Endothelial cell (in vitro differentiated cells): ENCODE results near the gene SEMA3D. TPM values are rescaled to one million over a fixed set of nuclear protein-coding genes. Genes with fewer than 3 reads are reported as not detected.

Source experiments
- DNase-seq: peaks from one replicate; pipeline ENCODE4 v3.0.0; 2021; ENCODE audit warnings: low spot score
- H3K27ac Mint-ChIP-seq: one replicate; pipeline ENCODE4 v1.8.0; 2021; ENCODE audit warnings: mixed read lengths, inconsistent platforms; ENCODE audit not compliant: unreplicated experiment
- H3K27me3 Mint-ChIP-seq: one replicate; pipeline ENCODE4 v1.8.0; 2021; ENCODE audit warnings: mild to moderate bottlenecking, moderate library complexity, mixed read lengths, inconsistent platforms; ENCODE audit not compliant: unreplicated experiment
- H3K36me3 Mint-ChIP-seq: one replicate; pipeline ENCODE4 v1.8.0; 2021; ENCODE audit warnings: mild to moderate bottlenecking, low read depth, mixed read lengths, inconsistent platforms; ENCODE audit not compliant: unreplicated experiment
- H3K4me1 Mint-ChIP-seq: one replicate; pipeline ENCODE4 v1.8.0; 2021; ENCODE audit warnings: mild to moderate bottlenecking, mixed read lengths, inconsistent platforms; ENCODE audit not compliant: unreplicated experiment
- H3K4me3 Mint-ChIP-seq: one replicate; pipeline ENCODE4 v1.8.0; 2021; ENCODE audit warnings: mild to moderate bottlenecking, mixed read lengths, inconsistent platforms; ENCODE audit not compliant: unreplicated experiment
- H3K9me3 Mint-ChIP-seq: one replicate; pipeline ENCODE4 v1.8.0; 2021; ENCODE audit warnings: mixed read lengths, inconsistent platforms; ENCODE audit not compliant: unreplicated experiment
- CTCF ChIP-seq: fragments of 200-600 bp; sonication (generic); IDR thresholded peaks from one replicate; pipeline ENCODE4 v1.5.0; 2021; ENCODE audit warnings: antibody characterized with exemption; ENCODE audit not compliant: unreplicated experiment
- total RNA-seq: library from RNA; stranded (reverse); fragmentation: NEBNext Ultra II Directional; extraction: Animal tissue kit (Norgen Biotek cat#: 25700); gene quantifications from one replicate; pipeline ENCODE4 v1.2.1, GENCODE V29; 2021; ENCODE audit not compliant: unreplicated experiment

SEMA3D gene
- total RNA-seq, 1 donor from 2014 or later, result 1.8 TPM

- H3K27ac Mint-ChIP-seq, result no peak overlapping the region
- no peak for TF ChIP-seq CTCF
- H3K4me1 Mint-ChIP-seq, result no peaks in the 10 kb centered on the region
- H3K36me3 Mint-ChIP-seq, result no peaks in the 10 kb centered on the region
- H3K4me3 Mint-ChIP-seq, result no peak overlapping the region
- H3K9me3 Mint-ChIP-seq, result no peaks in the 10 kb centered on the region
- no peaks in the 10 kb centered on the region for H3K27me3 Mint-ChIP-seq
- DNase-seq, result no peak
Measured at GRCh38 chr7:84982199-84982598, 204.7 kb downstream of the SEMA3D start.

DNA sequence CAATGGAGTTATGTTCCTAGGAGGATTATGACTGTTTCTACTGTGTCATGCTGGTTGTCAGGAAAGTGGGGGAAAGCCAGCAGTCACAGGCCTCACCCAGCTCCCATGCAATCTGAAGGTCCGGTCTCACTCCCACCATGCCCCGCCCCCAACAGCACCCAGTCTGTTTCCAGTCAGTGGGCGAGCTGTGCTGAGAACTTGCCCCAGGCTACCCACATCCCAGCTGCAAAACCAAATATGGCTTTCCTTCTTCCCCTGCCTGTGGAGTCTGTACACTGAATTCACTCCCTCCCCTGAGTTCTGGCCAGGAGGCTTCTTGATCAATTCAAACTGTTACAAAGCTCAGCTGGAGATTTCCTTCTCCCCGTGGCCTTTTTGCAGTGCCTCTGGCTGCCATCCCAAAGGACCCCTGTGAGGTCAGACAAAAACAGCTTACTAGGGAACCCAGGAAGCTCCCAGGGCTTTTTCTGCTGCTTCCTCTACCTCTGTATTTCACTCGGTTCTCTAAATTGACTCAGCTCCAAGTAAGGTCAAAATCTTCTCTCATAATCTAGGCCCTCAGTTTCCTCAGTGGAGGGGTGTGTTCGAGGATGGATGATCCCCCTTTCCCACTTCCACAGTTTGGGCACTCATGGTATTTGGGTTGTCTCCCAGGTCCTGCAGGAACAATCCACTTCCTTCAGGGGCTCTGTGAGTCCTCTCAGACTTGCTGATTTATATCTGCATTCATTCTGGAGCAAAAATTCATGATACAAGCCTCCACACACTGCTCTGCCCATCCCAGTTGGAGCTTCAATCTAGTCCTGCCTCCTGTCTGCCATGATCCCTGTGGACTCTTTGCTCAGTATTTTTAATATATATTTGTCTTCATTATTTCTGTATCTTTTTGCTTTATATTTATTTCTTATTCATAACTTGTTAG, 205.5 kb downstream of the SEMA3D start:
- no peak for DNase-seq

GRCh38 chr7:84975586-84976185, 211.2 kb downstream of the SEMA3D start:
- Mint-ChIP-seq H3K9me3 (no peaks in the 10 kb centered on the region), H3K4me1 (no peaks in the 10 kb centered on the region)
- no peak for TF ChIP-seq CTCF

More for the DNA sequence above, 205.5 kb downstream of the SEMA3D start:
- no peaks in the 10 kb centered on the region for H3K4me1 Mint-ChIP-seq
- no peaks in the 10 kb centered on the region for H3K36me3 Mint-ChIP-seq
- no peak for TF ChIP-seq CTCF
- no peaks in the 10 kb centered on the region for H3K27me3 Mint-ChIP-seq
- no peaks in the 10 kb centered on the region for H3K9me3 Mint-ChIP-seq
- no peak overlapping the region for H3K27ac Mint-ChIP-seq
- no peak overlapping the region for H3K4me3 Mint-ChIP-seq

DNA sequence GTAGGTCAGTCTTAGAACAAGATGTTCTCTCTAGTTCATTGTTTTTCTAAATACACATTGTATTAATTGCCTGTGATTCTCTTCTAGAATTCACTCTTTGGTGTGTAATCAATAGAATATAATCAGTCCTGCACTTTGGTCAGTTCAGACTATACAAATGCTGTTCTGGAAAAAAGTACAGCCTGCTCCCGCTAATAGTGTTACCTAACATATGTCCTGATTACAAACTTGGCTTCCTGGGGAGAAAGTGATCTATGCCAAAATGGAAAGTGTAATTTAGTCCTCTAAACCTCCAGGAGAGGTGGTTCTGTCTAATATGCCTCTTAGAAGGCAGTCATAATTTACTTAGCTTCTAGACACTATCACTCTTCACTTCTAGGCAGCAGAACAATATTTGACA, 215.5 kb downstream of the SEMA3D start:
- Mint-ChIP-seq H3K4me3 (no peak overlapping the region), H3K4me1 (no peaks in the 10 kb centered on the region), H3K27ac (no peak overlapping the region), H3K36me3 (no peaks in the 10 kb centered on the region), H3K27me3 (no peaks in the 10 kb centered on the region), H3K9me3 (no peaks in the 10 kb centered on the region)
- no peak for DNase-seq
- TF ChIP-seq CTCF, result no peak

More at GRCh38 chr7:84975586-84976185, 211.2 kb downstream of the SEMA3D start:
- H3K27ac Mint-ChIP-seq, result no peak overlapping the region
- DNase-seq, result no peak
- H3K36me3 Mint-ChIP-seq, result no peaks in the 10 kb centered on the region
- no peak overlapping the region for H3K4me3 Mint-ChIP-seq
- H3K27me3 Mint-ChIP-seq, result no peaks in the 10 kb centered on the region

- Mint-ChIP-seq H3K27ac (no peak overlapping the region), H3K9me3 (no peaks in the 10 kb centered on the region), H3K4me1 (no peaks in the 10 kb centered on the region), H3K4me3 (no peak overlapping the region), H3K27me3 (no peaks in the 10 kb centered on the region), H3K36me3 (no peaks in the 10 kb centered on the region)
- no peak for TF ChIP-seq CTCF
- no peak for DNase-seq
Measured at GRCh38 chr7:84970670-84971069, 216.2 kb downstream of the SEMA3D start.
